B cell (primary cell): ENCODE data around the gene KIF17.

Experiments used
- EZH2 ChIP-seq: IDR thresholded peaks from 2 replicates; pipeline ENCODE4 v1.6.1; 2012; ENCODE audit warnings: borderline replicate concordance, low read depth, mild to moderate bottlenecking, moderate library complexity, low read length; ENCODE audit not compliant: insufficient read depth, poor library complexity, severe bottlenecking
- TF ChIP-seq, protein P1 (sequence below): fragments of 200-600 bp; IDR thresholded peaks from one replicate; pipeline ENCODE4 v1.8.0; 2022; ENCODE audit warnings: antibody characterized with exemption, mild to moderate bottlenecking

DNA sequence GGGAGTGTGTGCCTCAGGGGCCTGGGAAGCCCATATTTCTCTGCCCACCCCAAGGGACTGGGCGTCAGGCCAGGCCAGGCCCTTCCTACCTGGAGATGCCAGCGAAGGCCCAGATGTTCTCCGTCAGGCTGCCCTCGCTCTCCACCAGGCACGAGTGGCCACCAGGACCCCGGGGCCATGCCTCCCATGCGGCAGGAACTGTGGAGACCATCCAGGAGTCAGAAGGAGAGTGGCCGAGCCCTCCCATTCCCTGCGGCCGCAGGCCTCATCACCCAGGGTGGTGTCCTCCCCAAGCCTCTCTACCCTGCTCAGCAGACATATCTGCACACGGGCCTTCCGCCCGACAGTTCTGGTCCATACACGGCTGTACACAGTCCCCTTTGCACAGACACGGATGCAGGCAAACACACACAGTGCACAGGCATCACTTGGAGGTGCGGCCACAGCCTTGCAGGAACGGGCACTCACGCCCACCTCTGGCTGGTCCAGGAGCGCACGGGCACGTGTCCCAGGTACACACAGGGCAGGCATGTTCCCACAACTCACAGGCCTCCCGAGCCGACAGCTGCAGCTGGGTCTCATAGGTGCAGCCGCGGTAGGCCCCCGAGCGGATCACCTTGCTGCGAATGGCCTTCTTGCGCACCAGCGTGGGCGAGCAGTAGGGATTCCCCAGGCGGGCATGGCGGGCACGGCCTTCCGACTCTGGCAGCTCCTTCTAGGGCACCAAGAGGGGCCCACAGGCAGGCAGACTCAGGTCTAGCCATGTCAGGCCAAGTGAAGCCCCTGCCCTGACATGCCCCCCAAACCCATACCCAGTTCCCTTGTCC is 5.9 kb upstream of the KIF17 start:
- TF ChIP-seq, protein P1, sequence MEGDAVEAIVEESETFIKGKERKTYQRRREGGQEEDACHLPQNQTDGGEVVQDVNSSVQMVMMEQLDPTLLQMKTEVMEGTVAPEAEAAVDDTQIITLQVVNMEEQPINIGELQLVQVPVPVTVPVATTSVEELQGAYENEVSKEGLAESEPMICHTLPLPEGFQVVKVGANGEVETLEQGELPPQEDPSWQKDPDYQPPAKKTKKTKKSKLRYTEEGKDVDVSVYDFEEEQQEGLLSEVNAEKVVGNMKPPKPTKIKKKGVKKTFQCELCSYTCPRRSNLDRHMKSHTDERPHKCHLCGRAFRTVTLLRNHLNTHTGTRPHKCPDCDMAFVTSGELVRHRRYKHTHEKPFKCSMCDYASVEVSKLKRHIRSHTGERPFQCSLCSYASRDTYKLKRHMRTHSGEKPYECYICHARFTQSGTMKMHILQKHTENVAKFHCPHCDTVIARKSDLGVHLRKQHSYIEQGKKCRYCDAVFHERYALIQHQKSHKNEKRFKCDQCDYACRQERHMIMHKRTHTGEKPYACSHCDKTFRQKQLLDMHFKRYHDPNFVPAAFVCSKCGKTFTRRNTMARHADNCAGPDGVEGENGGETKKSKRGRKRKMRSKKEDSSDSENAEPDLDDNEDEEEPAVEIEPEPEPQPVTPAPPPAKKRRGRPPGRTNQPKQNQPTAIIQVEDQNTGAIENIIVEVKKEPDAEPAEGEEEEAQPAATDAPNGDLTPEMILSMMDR, result no peak
- TF ChIP-seq EZH2, result no peak
